Measurements from ENCODE around the gene DEXI. TPM values are rescaled to one million over a fixed set of nuclear protein-coding genes. Genes with fewer than 3 reads are reported as not detected.

DEXI gene
- total RNA-seq, 1 experiment from 2014 or later = 28.3 TPM

DNA sequence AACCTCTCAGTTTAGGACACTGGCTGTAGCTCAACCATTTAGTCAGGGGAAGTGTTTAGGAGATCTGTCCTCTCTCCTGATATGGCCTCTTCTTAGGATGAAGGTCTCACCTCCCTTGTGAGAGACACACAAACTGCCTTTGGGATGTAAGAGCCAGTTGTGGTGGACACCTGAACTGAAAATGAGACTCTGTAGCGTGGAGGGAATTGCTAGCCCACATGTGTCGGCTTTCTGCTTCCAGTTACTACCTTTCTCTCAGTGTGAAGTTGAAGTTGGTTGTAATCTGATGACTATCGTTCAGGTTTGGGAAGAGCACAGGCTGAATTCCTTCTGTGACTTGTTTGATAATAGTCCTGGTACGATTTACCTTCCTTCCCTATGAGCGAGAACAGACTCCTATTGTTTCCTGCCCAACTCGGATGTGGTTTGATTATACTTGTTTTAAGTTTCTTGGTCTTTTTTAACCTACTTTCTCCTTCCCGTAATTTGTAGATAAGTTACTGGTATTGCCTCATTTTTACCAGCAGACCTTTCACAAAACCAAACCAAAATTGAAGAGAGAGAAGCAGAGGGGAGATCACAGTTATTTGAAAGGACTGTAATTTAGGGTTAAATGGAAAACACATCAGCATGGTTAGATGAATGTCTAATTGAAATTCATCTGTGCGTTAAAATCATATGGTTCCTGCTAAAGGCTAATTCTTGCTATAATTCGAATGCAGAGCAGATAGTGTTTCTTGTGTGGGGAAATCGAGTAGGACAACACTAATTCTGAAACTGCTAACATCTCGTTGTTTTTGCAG is 45.3 kb upstream of the DEXI start:
- no peak overlapping the region for H2BK20ac ChIP-seq (ENCODE audit: low read depth, low read length, poor library complexity, severe bottlenecking)
- TF ChIP-seq, protein P1, sequence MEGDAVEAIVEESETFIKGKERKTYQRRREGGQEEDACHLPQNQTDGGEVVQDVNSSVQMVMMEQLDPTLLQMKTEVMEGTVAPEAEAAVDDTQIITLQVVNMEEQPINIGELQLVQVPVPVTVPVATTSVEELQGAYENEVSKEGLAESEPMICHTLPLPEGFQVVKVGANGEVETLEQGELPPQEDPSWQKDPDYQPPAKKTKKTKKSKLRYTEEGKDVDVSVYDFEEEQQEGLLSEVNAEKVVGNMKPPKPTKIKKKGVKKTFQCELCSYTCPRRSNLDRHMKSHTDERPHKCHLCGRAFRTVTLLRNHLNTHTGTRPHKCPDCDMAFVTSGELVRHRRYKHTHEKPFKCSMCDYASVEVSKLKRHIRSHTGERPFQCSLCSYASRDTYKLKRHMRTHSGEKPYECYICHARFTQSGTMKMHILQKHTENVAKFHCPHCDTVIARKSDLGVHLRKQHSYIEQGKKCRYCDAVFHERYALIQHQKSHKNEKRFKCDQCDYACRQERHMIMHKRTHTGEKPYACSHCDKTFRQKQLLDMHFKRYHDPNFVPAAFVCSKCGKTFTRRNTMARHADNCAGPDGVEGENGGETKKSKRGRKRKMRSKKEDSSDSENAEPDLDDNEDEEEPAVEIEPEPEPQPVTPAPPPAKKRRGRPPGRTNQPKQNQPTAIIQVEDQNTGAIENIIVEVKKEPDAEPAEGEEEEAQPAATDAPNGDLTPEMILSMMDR (conservative IDR thresholded peaks at IDR 0.05) = no peak
- H3K23ac ChIP-seq (ENCODE audit: insufficient read length, low read depth, low read length) = no peak overlapping the region
- H3K9me3 ChIP-seq (ENCODE audit: control insufficient read depth, low read depth, low read length) = no peaks in the 10 kb centered on the region
- H3K9ac ChIP-seq (ENCODE audit: extremely low read depth, insufficient read length, low read length) = no peak overlapping the region
- no peak overlapping the region for H4K91ac ChIP-seq (ENCODE audit: insufficient read length, low read depth, low read length)
- no peaks in the 10 kb centered on the region for H3K23me2 ChIP-seq (ENCODE audit: insufficient read length, low read depth, low read length, poor library complexity, severe bottlenecking)
- H4K20me1 ChIP-seq (ENCODE audit: control insufficient read depth, insufficient read depth, insufficient read length) = no peaks in the 10 kb centered on the region
- H3K79me1 ChIP-seq (ENCODE audit: insufficient read depth, low read depth, low read length, poor library complexity, severe bottlenecking) = no peaks in the 10 kb centered on the region
- no peak overlapping the region for H3K14ac ChIP-seq (ENCODE audit: insufficient read depth, low read length)
- no peaks in the 10 kb centered on the region for H3K4me1 ChIP-seq (ENCODE audit: insufficient read depth, low read length)
- peaks cover 3 to 14% (median 4%) of the 10 kb centered on the region in 3 experiments; a peak in 5 of 7 replicates for H3K36me3 Mint-ChIP-seq (ENCODE audit: insufficient read depth in 1 of 3, low read depth in 3 of 3)
- H2BK15ac ChIP-seq (ENCODE audit: low read depth, low read length) = no peak overlapping the region
- H3K27ac Mint-ChIP-seq = no peak overlapping the region; a peak in 1 of 7 replicates
- no peak overlapping the region for H3K4me2 ChIP-seq (ENCODE audit: insufficient read depth, insufficient read length, low read length)
- no peak overlapping the region for H2BK12ac ChIP-seq (ENCODE audit: insufficient read length, low read depth, low read length)
- H3K9me3 Mint-ChIP-seq = no peaks in the 10 kb centered on the region
- no peak overlapping the region for H2BK120ac ChIP-seq (ENCODE audit: low read depth, low read length, poor library complexity, severe bottlenecking)
- no peak overlapping the region for H2BK5ac ChIP-seq (ENCODE audit: insufficient read length, low read length)
- H3K4me1 Mint-ChIP-seq = peaks cover under 1 to 7% of the 10 kb centered on the region in 2 experiments
- H4K5ac ChIP-seq (ENCODE audit: insufficient read length, low read depth, low read length) = no peak overlapping the region
- H2AK5ac ChIP-seq (ENCODE audit: insufficient read length, low read length) = no peak overlapping the region
- H3K18ac ChIP-seq (ENCODE audit: insufficient read length, low read depth, low read length) = no peak overlapping the region
- no CpG with 5 or more reads among the region's 11 CpGs for WGBS (ENCODE audit: extremely low coverage, insufficient read length, low lambda C conversion rate)
- H3T11ph ChIP-seq (ENCODE audit: low read length) = no peak overlapping the region
- DNase-seq = no peak
- no peaks in the 10 kb centered on the region for H3K27me3 ChIP-seq (ENCODE audit: insufficient read depth, low read length)
- no peaks in the 10 kb centered on the region for H3K79me2 ChIP-seq (ENCODE audit: insufficient read depth, low read length)
- H4K8ac ChIP-seq (replicated peaks; ENCODE audit: insufficient read length, low read depth, low read length) = no peak overlapping the region
- no peak overlapping the region for H2AFZ ChIP-seq (ENCODE audit: low read length)
- H3K56ac ChIP-seq (ENCODE audit: insufficient read length, low read depth, low read length) = no peak overlapping the region
- no peak overlapping the region for H3K27ac ChIP-seq (ENCODE audit: insufficient read length, low read depth, low read length)
- H3K4ac ChIP-seq (ENCODE audit: low read depth, low read length) = no peak overlapping the region
- H3K4me3 Mint-ChIP-seq = no peak overlapping the region
- no peaks in the 10 kb centered on the region for H3K27me3 Mint-ChIP-seq (ENCODE audit: low read depth)

All from H9 (cell line).